Endothelial cell of umbilical vein (primary cell): ENCODE results near the gene WDR90. TPM values are rescaled to one million over a fixed set of nuclear protein-coding genes. Genes with fewer than 3 reads are reported as not detected.

Experiments
- BruUV-seq: library from RNA; stranded (reverse); fragments of 400-500 nt; replicated peaks from 2 replicates; lab custom pipeline; 2021; lab: Mats Ljungman, UMichigan
- CTCF ChIA-PET: fragments of 300-600, 350-600 bp; sonication (Branson Sonifier 250); formaldehyde crosslinking; loops from one replicate; lab custom pipeline; 2021; ENCODE audit warnings: antibody characterized with exemption, inconsistent platforms; lab: Charles Lee
- POLR2A ChIA-PET: fragments of 300-600, 350-600 bp; sonication (Branson Sonifier 250); formaldehyde crosslinking; loops from one replicate; lab custom pipeline; 2021; ENCODE audit warnings: antibody characterized with exemption, inconsistent platforms; lab: Charles Lee
- DNase-seq: peaks from one replicate; pipeline ENCODE4 v3.0.0-alpha.2; 2011; ENCODE audit warnings: low read depth, low spot score
- FAIRE-seq: peaks from 2 replicates; lab custom pipeline; 2011; peaks lifted over from hg19 to GRCh38; lab: Jason Lieb, UNC
- H2AFZ ChIP-seq: 2 replicates; pipeline ENCODE4 v1.6.0; 2012; ENCODE audit warnings: low read depth, low read length, control low read depth, inconsistent platforms
- H3K27ac ChIP-seq: 2 replicates; pipeline ENCODE4 v1.5.1; 2011; ENCODE audit warnings: low read depth, mild to moderate bottlenecking, control low read depth, low read length, moderate library complexity; ENCODE audit not compliant: insufficient read depth
- H3K27me3 ChIP-seq, 2 experiments: 2 replicates each; pipeline versions ENCODE4 v1.6.0 to v1.6.1; 2011; ENCODE audit warnings: low read length in 2 of 2, mixed read lengths in 1 of 2; ENCODE audit not compliant: control insufficient read depth in 2 of 2, insufficient read depth in 2 of 2
- H3K36me3 ChIP-seq, 2 experiments: 2 replicates in 1 of 2; 3 replicates in 1 of 2; pipeline ENCODE4 v1.5.1; 2011; ENCODE audit warnings: low read length in 2 of 2, mild to moderate bottlenecking in 1 of 2, moderate library complexity in 1 of 2; ENCODE audit not compliant: control insufficient read depth in 2 of 2, insufficient read depth in 2 of 2; ENCODE audit errors: extremely low read depth in 1 of 2
- H3K4me1 ChIP-seq: 3 replicates; pipeline ENCODE4 v1.5.1; 2011; ENCODE audit warnings: mild to moderate bottlenecking, low read length; ENCODE audit not compliant: control insufficient read depth, insufficient read depth; ENCODE audit errors: extremely low read depth
- H3K4me2 ChIP-seq: 2 replicates; pipeline ENCODE4 v1.6.1; 2011; ENCODE audit warnings: low read length, control low read depth, mixed read lengths; ENCODE audit not compliant: insufficient read depth
- H3K4me3 ChIP-seq, 3 experiments: fragments of 200-600 bp in 1 of 3; sonication (generic), shearing (Covaris generic) in 1 of 3; replicated peaks in 1 of 3; 2 replicates each; pipeline ENCODE4 v1.5.1; 2011 to 2016; ENCODE audit warnings: control low read depth in 3 of 3, low read length in 3 of 3, mild to moderate bottlenecking in 2 of 3, inconsistent platforms in 1 of 3, low read depth in 1 of 3, moderate library complexity in 1 of 3; ENCODE audit not compliant: insufficient read depth in 1 of 3
- H3K79me2 ChIP-seq: 2 replicates; pipeline ENCODE4 v1.6.0; 2012; ENCODE audit warnings: low read length, inconsistent platforms; ENCODE audit not compliant: control insufficient read depth, insufficient read depth
- H3K9ac ChIP-seq: replicated peaks from 2 replicates; pipeline ENCODE3; 2011; ENCODE audit warnings: low read length, control low read depth; ENCODE audit not compliant: insufficient read depth; ENCODE audit errors: extremely low read depth
- H3K9me1 ChIP-seq: replicated peaks from 3 replicates; pipeline ENCODE4 v1.6.0; 2011; ENCODE audit warnings: mild to moderate bottlenecking, low read length; ENCODE audit not compliant: control insufficient read depth, insufficient read depth; ENCODE audit errors: extremely low read depth
- H3K9me3 ChIP-seq: replicated peaks from 2 replicates; pipeline ENCODE4 v1.5.1; 2012; ENCODE audit warnings: low read length, inconsistent platforms; ENCODE audit not compliant: control insufficient read depth, insufficient read depth
- H4K20me1 ChIP-seq: replicated peaks from 2 replicates; pipeline ENCODE3; 2011; ENCODE audit warnings: mild to moderate bottlenecking, low read length; ENCODE audit not compliant: control insufficient read depth, insufficient read depth; ENCODE audit errors: extremely low read depth
- CTCF ChIP-seq, 2 donors: IDR thresholded peaks; 1 replicate in 1 of 2; 2 replicates in 1 of 2; pipeline ENCODE4 v1.5.1; 2011; ENCODE audit warnings: low read length in 2 of 2, mild to moderate bottlenecking in 2 of 2, moderate library complexity in 2 of 2, control low read depth in 1 of 2, inconsistent platforms in 1 of 2, low read depth in 1 of 2; ENCODE audit not compliant: insufficient read depth in 1 of 2; ENCODE audit errors: extremely low read depth in 1 of 2
- EZH2 ChIP-seq: IDR thresholded peaks from 2 replicates; pipeline ENCODE4 v1.6.1; 2012; ENCODE audit warnings: borderline replicate concordance, low read depth, mild to moderate bottlenecking, moderate library complexity, low read length, inconsistent platforms; ENCODE audit not compliant: severe bottlenecking
- FOS ChIP-seq: IDR thresholded peaks from 2 replicates; pipeline ENCODE4 v1.6.1; 2011; ENCODE audit warnings: mild to moderate bottlenecking, low read length, moderate library complexity, borderline replicate concordance; ENCODE audit not compliant: insufficient read depth
- GATA2 ChIP-seq: IDR thresholded peaks from 2 replicates; pipeline ENCODE4 v1.7.0; 2011; ENCODE audit warnings: low read depth, mild to moderate bottlenecking, moderate library complexity, mixed read lengths, low read length; ENCODE audit not compliant: insufficient read length, insufficient read depth
- JUN ChIP-seq: IDR thresholded peaks from 2 replicates; pipeline ENCODE4 v1.6.1; 2011; ENCODE audit warnings: borderline replicate concordance, low read depth; ENCODE audit not compliant: insufficient read length, insufficient read depth
- MYC ChIP-seq: IDR thresholded peaks from one replicate; pipeline ENCODE4 v1.6.1; 2011; ENCODE audit warnings: mild to moderate bottlenecking, low read depth, low read length
- POLR2A ChIP-seq: IDR thresholded peaks from 2 replicates; pipeline ENCODE4 v1.6.1; 2012; ENCODE audit warnings: low read depth, mild to moderate bottlenecking, control low read depth, low read length
- POLR2AphosphoS5 ChIP-seq: IDR thresholded peaks from 2 replicates; pipeline ENCODE4 v1.6.1; 2012; ENCODE audit warnings: low read depth, mild to moderate bottlenecking, control low read depth, low read length, moderate library complexity; ENCODE audit not compliant: insufficient read depth
- dilution Hi-C: fragments of 300-500 bp; cut with MboI; formaldehyde crosslinking; loops from one replicate; pipeline ENCODE4 v1.15.0; 2019; ENCODE audit warnings: low sequenced_read_pairs; ENCODE audit not compliant: extremely low pct_ligation_motif_present
- intact Hi-C: fragments of 100-400 bp; cut with micrococcal nuclease; formaldehyde crosslinking; loops from one replicate; pipeline ENCODE4 v1.10.0; 2022
- polyA plus RNA-seq, 4 experiments: library from polyadenylated mRNA; depleted of rRNA in 3 of 4; stranded (reverse) in 3 of 4; unstranded in 1 of 4; fragments of >200 nt; gene quantifications; 2 replicates each; pipeline versions ENCODE4 v1.2.1 to v1.2.3, GENCODE V29; 2011 to 2012; ENCODE audit warnings: missing spikeins in 1 of 4
- total RNA-seq: library from RNA; stranded (reverse); gene quantifications from 2 replicates; pipeline ENCODE4 v1.2.3, GENCODE V29; 2021
- TF ChIP-seq, protein P1 (sequence below): IDR thresholded peaks from 2 replicates; pipeline ENCODE4 v1.6.1; 2011; ENCODE audit not compliant: insufficient read depth, insufficient read length

The WDR90 gene
- total and polyA plus RNA-seq, 2 donors (not counting 3 experiments of a cell fraction or from before 2014, with no cell fraction given), result 22.2 to 51.8 TPM

- no peaks in the 10 kb centered on the region for H3K9me3 ChIP-seq
- no peaks in the 10 kb centered on the region for H3K79me2 ChIP-seq
- intact Hi-C loops (no loop called here), dilution Hi-C loops (no loop called here)
- TF ChIP-seq MYC (no peak), CTCF (IDR thresholded peaks at IDR 0.05; ENCODE audit: extremely low read depth in 1 of 2, insufficient read depth in 1 of 2, low read depth in 1 of 2, low read length in 2 of 2) (no peak), JUN (no peak), EZH2 (no peak), POLR2A (no peak), FOS (no peak), GATA2 (no peak), POLR2AphosphoS5 (no peak)
- TF ChIP-seq, protein P1, sequence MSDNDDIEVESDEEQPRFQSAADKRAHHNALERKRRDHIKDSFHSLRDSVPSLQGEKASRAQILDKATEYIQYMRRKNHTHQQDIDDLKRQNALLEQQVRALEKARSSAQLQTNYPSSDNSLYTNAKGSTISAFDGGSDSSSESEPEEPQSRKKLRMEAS, result no peak
- FAIRE-seq (no peak), DNase-seq (no peak)
- no peak overlapping the region for H3K4me2 ChIP-seq
- H3K36me3 ChIP-seq, result peaks cover 0 to 5% of the 10 kb centered on the region in 2 experiments
- ChIA-PET CTCF (no interaction called here), POLR2A (no interaction called here)
- H3K27ac ChIP-seq, result no peak overlapping the region
- no peak overlapping the region for H3K9ac ChIP-seq
- BruUV-seq, result no TSS peak
- H3K9me1 ChIP-seq, result no peaks in the 10 kb centered on the region
- peaks cover 3% of the 10 kb centered on the region for H3K4me1 ChIP-seq
- no peak overlapping the region for H3K4me3 ChIP-seq
- H3K27me3 ChIP-seq, result no peaks in the 10 kb centered on the region
- H4K20me1 ChIP-seq, result no peaks in the 10 kb centered on the region
- H2AFZ ChIP-seq, result no peak overlapping the region
Observed at GRCh38 chr16:629185-629832, 19.9 kb upstream of the WDR90 start.
